Measurements from ENCODE around the gene AGAP3.

The AGAP3 gene

GRCh38 chr7:151167197-151167961 is 81.1 kb downstream of the AGAP3 start, which contains the start of gene GBX1:
Gene GBX1 (minus strand): TSS chr7:151167694. CDS start chr7:151167548, 146 bp downstream.
- no peak for DNase-seq

DNA sequence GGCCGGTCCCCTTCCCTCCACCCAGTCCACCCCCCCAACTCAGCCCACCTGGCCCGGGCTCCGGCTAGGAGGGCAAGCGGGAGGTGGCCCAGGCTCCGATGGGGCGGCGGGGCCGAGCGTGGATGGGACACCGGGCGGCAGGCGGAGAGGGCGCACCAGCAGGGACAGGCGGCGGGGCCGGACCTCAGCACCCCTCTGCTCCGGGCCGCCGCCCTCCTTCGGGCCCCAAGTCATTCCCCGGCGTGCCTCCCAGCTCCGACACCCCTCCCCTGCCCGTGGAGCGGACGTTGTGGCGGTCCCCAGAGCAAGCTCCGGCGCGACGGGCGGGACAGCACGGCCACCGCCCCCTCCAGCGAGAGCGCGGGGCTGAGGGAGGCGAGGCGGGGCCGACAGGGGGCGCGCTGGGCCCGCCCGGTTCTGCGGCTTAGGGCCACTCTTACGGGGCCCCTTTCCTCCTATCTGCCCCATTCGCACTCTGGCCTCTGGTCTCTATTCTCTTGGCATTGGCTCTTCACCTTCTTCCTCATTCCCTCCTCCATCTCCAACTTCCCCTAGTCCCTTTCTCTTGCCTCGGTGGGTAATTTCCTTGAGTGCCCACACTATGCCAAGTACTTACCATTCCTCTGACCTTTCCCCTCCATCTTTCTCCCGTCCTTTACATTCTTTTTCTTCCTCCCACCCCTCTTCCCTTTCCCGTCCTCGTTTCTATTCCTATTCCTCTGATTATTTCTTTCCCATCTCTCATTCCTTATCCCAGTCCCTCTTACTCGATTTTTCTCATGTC is 81.9 kb downstream of the AGAP3 start:
- DNase-seq, result peak; percentile 46

- no peak for DNase-seq
These were observed 82.5 kb downstream of the AGAP3 start for GRCh38 chr7:151168787-151169162.

GRCh38 chr7:151172273-151173141 is 86.2 kb downstream of the AGAP3 start:
- peak; percentile 80 for DNase-seq

- no peak for DNase-seq
These were observed 87.3 kb downstream of the AGAP3 start for GRCh38 chr7:151173386-151174245.

GRCh38 chr7:151174246-151175046 is 88.2 kb downstream of the AGAP3 start:
- DNase-seq, result peak; percentile 21

- no peak for DNase-seq
These were observed 88.9 kb downstream of the AGAP3 start for GRCh38 chr7:151175047-151175792.

DNA sequence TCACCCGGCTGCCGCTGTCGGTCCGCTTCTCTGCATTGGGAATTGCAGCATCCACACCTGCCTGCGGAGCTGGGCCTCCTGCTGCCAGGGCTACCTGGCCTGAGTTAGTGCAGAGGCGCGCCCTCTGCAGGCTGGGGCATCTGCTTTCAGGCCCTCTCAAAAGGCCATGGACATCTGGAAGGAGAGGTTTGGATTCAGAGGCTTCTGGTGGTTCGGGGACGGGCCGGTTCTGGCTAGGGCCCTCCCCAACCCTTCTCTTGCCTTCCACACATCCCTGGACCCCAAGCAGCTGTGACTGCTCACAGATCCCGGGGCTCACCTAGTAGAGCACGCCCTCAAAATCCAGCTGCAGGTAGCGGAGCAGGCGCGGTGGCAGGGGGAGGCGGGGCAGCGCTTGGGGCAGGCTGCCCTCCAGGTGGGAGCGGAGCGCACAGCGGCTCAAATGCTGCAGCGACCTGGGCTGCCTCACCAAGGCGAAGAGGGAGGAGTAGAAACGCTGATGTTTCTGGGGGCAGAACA is 89.6 kb downstream of the AGAP3 start:
- DNase-seq, result no peak

- no peak for DNase-seq
These were observed 90.1 kb downstream of the AGAP3 start for GRCh38 chr7:151176401-151176800.

DNA sequence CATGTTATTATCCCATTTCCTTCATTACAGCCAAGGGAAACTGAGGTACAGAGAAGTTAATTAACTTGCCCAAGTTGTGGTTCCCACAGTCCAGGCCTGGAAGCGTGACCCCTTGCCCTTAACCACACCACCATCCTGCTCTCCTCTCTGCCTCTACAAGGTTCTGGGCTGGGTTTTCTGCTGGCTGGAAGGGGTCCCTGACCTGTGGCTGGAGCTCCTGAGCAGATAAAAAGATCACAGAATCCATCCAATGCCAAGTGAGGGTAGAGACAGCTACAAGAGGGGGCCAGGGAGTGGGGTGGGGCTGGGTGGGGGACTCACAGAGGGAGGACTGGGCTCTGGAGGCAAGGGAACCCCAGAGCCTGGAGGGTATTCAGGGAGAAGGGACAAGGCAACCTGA is 91.0 kb downstream of the AGAP3 start:
- DNase-seq, result no peak

- DNase-seq, result no peak
These were observed 92.0 kb downstream of the AGAP3 start for GRCh38 chr7:151178236-151178635.

DNA sequence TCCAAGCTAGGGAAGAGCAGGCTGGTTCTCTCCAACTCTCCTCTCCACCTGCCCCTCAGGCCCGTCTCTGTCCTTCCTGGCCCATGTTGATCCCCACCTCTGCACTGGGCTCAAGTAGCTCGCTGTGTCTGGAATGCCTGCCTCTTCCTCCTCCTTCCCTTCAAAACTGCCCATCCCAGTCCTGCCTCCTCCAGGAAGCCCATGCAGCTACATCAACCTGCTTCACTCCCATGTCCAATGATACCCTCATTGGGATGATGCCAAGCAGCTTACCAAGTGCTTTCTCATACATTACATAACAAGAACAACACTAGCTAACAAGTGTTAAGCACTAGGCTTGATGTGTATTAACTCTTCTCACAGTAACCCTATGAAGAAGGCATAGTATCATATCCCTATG is 92.6 kb downstream of the AGAP3 start:
- no peak for DNase-seq

DNA sequence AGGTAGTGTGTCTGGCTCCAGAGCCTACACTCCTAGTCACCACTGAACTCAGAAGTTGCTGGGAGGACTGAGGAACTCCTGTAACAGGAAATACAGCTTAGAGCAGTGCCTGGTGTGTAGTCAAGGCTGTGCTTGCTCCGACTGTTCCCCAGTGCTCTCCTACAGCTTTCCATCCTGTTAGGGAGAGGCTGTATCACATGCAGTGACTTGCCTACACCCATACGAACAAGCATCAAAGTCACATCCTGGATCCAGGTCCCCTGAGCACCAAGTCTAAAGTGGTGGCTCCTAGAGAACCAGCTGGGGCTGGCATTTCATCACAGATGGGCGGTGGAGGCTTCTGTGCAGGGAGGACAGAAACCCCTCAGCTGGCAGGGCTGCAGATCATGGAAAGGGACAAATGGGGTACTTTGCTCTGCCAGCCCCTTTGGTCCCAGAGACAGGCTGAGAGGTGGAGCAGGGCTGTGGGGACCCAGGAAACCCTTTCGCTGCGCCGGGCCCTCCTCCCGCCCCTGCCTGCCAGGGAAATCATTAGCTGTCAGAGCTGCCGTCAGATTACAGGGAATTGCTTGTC is 93.1 kb downstream of the AGAP3 start:
- DNase-seq, result no peak

DNA sequence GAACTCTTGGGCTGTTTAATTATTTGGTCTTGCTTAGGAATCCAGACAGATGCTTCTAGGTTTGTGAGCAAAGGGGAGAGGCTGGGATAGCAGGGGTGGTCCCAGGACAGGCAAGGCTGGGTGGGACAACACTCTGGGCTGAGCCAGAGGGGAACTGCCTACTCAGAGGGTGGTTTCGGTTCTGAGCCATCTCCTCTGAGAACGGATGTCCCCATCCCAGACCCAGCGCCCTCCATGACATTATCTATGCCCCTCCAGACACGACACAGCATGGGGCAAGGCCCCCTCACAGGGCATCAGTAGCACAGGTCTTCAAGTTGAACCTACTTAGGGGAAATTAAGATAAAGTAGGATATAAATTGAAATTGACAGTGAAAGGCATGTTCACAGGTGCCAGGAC is 93.7 kb downstream of the AGAP3 start:
- DNase-seq, result no peak

GRCh38 chr7:151181011-151181431 is 94.7 kb downstream of the AGAP3 start:
- DNase-seq, result no peak

DNA sequence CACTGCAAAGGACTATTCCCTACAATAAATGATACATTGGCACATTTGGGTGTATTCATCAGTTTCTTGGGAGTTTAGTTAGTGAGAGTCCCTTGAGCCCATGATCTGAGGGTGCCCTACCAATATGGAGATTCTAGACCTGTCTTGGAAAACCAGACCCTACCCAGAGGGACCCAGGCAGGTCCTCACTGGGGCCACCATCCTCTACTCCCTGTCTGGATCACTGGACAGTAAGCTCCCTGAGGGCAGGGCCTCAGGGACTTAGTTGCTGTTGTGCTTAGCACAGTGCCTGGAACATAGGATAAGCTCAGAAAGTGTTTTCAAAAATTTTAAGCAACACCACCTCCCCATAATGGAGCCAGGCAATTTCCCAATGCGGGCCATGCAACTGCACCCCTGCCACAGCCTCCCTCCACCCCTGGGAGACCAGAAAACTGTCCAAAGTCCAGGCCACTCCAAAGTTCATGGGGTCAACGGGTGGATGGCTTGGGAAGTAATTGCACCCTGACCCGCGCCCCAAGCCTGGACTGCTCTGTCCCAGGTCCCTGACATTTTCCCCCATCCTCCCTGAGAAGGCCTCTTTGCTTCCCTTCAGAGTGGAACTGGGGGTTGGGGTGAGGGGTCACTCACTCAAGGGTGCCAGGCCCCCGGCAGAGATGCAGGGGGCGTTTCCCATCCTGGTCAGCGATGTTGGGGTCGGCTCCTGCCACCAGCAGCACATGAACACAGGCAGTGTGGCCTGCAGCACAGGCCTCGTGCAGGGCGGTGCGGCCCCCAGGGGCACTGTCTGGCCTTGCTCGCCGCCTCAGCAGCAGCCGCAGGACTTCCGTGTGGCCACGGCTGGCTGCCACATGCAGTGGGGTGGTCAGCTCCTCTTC is 99.7 kb downstream of the AGAP3 start:
- no peak for DNase-seq

- no peak for DNase-seq
These were observed 100.5 kb downstream of the AGAP3 start, which contains the start of gene ASB10 for GRCh38 chr7:151186640-151187408. Gene ASB10 (minus strand): TSS chr7:151187250. CDS start chr7:151187130, 120 bp downstream.

Measured in activated CD4-positive, alpha-beta T cell treated with anti-CD3 and anti-CD28 coated beads, Interleukin-2, amount 50 U/mL, for 16 hours (primary cell).